Mucosa of rectum (tissue), 2 donors: ENCODE data around the gene AKTIP.
A peak's percentile ranks its signal among the peaks of the same experiment; 100 is the strongest.
"Not testable (repeated sequence)": the region's sequence is repeated elsewhere in the genome, so short reads cannot be mapped to it uniquely, and the experiment has no call there.

ENCODE experiments used
- H3K27ac ChIP-seq, 2 donors: one replicate each; pipeline ENCODE4 v1.7.0; 2013; ENCODE audit warnings: inconsistent platforms in 2 of 2, low read depth in 2 of 2, low read length in 2 of 2
- H3K27me3 ChIP-seq, 2 donors: one replicate each; pipeline ENCODE4 v1.7.0; 2013; ENCODE audit warnings: low read length in 2 of 2; ENCODE audit not compliant: control insufficient read depth in 2 of 2, insufficient read depth in 2 of 2
- H3K36me3 ChIP-seq, 2 donors: one replicate each; pipeline ENCODE4 v1.7.0; 2013; ENCODE audit warnings: low read length in 2 of 2; ENCODE audit not compliant: control insufficient read depth in 2 of 2, insufficient read depth in 2 of 2
- H3K4me1 ChIP-seq, 2 donors: one replicate each; pipeline ENCODE4 v1.7.0; 2013; ENCODE audit warnings: low read length in 2 of 2, mild to moderate bottlenecking in 1 of 2; ENCODE audit not compliant: control insufficient read depth in 2 of 2, insufficient read depth in 2 of 2
- H3K4me3 ChIP-seq, 2 donors: one replicate each; pipeline ENCODE4 v1.7.0; 2013; ENCODE audit warnings: low read length in 2 of 2
- H3K9ac ChIP-seq, 2 donors: one replicate each; pipeline ENCODE4 v1.7.0; 2013; ENCODE audit warnings: low read length in 2 of 2, low read depth in 1 of 2, mild to moderate bottlenecking in 1 of 2
- H3K9me3 ChIP-seq, 2 donors: one replicate each; pipeline ENCODE4 v1.7.0; 2013; ENCODE audit warnings: low read length in 2 of 2; ENCODE audit not compliant: control insufficient read depth in 2 of 2
- donor health status: healthy.
- donor health status: Normal muscosa, but diverticular disease.

Gene AKTIP

DNA sequence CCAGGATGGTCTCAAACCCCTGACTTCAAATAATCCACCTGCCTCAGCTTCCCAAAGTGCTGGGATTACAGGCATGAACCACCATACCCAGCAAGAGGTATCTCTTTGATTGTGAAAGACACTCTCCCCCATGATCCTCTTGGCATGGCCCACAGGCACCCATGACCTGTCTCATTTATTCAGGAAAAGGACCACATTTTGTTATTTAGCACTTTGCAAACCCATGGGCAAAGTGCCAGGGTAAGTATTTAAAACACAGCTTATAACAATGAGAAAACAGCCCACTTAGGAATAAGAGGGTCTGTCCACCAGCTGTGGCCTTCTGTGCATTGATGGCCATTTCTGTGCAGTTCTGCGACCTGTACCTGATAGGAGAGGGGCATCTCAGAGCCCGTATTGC lies 12.8 kb upstream of the AKTIP start:
- no peak overlapping the region for H3K27ac ChIP-seq
- H3K4me3 ChIP-seq = no peak overlapping the region
- no peaks in the 10 kb centered on the region for H3K36me3 ChIP-seq
- no peaks in the 10 kb centered on the region for H3K27me3 ChIP-seq
- no peak overlapping the region for H3K9ac ChIP-seq
- no peaks in the 10 kb centered on the region for H3K9me3 ChIP-seq
- peaks cover 0 to 3% of the 10 kb centered on the region in 2 donors for H3K4me1 ChIP-seq

DNA sequence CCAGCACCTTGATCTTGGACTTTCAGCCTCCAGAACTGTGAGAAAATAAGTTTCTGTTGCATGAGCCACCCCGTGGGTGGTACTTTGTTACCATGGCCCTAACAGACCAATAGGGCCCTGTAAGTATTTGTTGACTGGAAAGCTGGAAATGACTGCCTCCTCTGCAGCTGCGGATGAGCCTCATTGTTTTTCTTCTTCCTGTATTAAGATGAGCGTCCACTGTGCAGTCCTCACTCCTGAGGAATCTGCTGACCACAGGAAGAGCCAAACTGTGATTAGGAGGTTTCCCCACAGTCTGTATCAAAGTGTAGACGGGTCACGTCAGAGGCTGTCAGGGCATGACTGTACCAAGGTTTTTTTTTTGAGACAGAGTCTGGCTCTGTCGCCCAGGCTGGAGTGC lies 12.2 kb upstream of the AKTIP start:
- Histone ChIP-seq H3K4me3 (no peak overlapping the region), H3K4me1 (peaks cover 0 to 4% of the 10 kb centered on the region in 2 donors), H3K9ac (no peak overlapping the region), H3K27ac (no peak overlapping the region), H3K9me3 (no peaks in the 10 kb centered on the region), H3K27me3 (no peaks in the 10 kb centered on the region), H3K36me3 (no peaks in the 10 kb centered on the region)

DNA sequence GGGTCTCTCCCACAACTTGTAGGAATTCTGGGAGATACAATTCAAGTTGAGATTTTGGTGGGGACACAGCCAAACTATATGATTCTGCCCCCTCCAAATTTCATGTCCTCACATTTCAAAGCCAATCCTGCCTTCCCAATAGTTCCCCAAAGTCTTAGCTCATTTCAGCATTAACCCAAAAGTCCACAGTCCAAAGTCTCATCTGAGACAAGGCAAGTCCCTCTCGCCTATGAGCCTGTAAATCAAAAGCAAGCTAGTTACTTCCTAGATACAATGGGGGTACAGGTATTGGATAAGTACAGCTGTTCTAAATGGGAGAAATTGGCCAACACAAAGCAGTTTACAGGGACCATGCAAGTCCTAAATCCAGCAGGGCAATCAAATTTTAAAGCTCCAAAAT lies 9.8 kb upstream of the AKTIP start:
- not testable (repeated sequence) for H3K4me1 ChIP-seq, H3K27ac ChIP-seq, H3K4me3 ChIP-seq, H3K36me3 ChIP-seq, H3K9me3 ChIP-seq, H3K27me3 ChIP-seq, H3K9ac ChIP-seq

DNA sequence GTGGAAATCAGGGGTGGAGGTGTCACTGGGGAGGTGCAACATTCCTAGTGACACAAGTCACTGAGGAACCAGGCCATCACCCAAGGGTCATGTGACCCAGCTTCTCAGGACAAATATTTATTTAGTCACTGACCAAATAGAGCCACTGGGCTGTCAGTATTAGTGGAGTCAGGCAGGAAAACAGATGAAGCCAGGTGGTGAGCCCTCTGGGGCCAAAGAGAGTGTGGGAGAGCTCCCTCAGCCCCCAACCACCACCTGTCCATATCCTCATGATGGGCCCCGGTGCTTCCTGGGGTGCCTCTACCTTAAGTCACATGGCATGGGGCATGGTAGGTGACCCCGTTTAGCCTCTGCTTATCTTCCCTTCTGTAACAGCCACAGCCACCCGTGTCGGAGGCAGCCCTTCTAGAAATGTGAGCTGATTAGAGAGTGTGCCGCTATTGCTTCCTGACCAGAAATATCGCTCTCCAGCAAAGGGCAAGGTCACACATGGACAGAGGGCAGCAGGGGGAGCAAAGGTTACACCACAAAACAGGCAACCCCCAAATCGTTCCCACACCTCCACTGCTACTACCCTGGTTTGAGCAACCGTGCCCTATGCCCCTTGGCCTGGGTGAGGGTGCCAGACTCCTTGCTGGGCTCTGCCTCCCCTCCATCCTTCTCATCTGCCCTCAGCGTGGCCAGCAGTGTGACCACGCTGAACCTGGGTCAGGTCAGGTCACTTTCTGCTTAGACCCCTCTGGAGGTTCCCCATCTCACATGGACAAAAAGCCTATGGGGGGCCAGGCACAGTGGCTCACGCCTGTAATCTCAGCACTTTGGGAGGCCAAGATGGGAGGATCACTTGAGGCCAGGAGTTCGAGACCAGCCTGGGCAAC lies 8.6 kb upstream of the AKTIP start:
- H3K9ac ChIP-seq = peak overlapping the region in 1 of 2 donors; percentile 34
- H3K4me1 ChIP-seq = peaks cover 0 to 5% of the 10 kb centered on the region in 2 donors
- no peak overlapping the region for H3K27ac ChIP-seq
- H3K4me3 ChIP-seq = no peak overlapping the region
- H3K36me3 ChIP-seq = no peaks in the 10 kb centered on the region
- H3K27me3 ChIP-seq = no peaks in the 10 kb centered on the region
- no peaks in the 10 kb centered on the region for H3K9me3 ChIP-seq

DNA sequence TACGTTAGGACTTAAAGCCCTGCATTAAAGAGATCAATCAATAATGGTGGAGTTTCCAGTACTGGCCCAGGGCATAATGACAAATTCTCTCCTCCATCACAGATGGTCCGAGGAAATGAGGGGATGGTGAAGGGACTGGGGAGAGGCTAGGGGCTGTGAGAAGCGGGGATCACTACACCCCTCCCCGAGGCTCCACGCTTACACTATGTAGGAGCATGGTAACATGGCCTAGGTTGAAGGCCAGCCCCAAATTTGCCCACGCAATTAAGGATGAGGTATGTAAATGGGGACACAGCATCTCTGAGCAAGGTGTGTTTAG lies 8.0 kb upstream of the AKTIP start:
- no peak overlapping the region for H3K4me3 ChIP-seq
- H3K27me3 ChIP-seq = no peaks in the 10 kb centered on the region
- peak overlapping the region in 1 of 2 donors; percentile 34 for H3K9ac ChIP-seq
- no peaks in the 10 kb centered on the region for H3K9me3 ChIP-seq
- peaks cover 0 to 5% of the 10 kb centered on the region in 2 donors for H3K4me1 ChIP-seq
- H3K36me3 ChIP-seq = no peaks in the 10 kb centered on the region
- no peak overlapping the region for H3K27ac ChIP-seq

DNA sequence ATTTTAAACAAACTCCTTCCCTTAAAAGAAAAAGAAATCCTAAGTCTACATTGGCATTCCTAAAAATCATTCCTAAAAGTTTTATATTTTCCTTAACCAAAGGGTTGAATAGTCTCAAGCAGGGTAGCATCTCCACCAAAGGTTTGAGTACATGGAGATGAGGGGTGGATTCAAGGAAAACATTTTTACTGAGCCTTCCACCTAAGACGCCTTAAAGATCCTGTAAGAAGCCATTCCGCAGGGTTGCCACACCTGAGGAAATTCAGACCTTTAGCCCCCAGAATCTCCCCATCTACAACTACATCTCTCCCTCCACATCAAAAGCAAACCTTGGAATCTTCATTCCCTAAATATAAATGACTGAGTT lies 7.7 kb upstream of the AKTIP start:
- no peak overlapping the region for H3K27ac ChIP-seq
- no peaks in the 10 kb centered on the region for H3K27me3 ChIP-seq
- no peak overlapping the region for H3K4me3 ChIP-seq
- H3K4me1 ChIP-seq = peaks cover 0 to 5% of the 10 kb centered on the region in 2 donors
- no peaks in the 10 kb centered on the region for H3K9me3 ChIP-seq
- H3K9ac ChIP-seq = no peak overlapping the region
- no peaks in the 10 kb centered on the region for H3K36me3 ChIP-seq

DNA sequence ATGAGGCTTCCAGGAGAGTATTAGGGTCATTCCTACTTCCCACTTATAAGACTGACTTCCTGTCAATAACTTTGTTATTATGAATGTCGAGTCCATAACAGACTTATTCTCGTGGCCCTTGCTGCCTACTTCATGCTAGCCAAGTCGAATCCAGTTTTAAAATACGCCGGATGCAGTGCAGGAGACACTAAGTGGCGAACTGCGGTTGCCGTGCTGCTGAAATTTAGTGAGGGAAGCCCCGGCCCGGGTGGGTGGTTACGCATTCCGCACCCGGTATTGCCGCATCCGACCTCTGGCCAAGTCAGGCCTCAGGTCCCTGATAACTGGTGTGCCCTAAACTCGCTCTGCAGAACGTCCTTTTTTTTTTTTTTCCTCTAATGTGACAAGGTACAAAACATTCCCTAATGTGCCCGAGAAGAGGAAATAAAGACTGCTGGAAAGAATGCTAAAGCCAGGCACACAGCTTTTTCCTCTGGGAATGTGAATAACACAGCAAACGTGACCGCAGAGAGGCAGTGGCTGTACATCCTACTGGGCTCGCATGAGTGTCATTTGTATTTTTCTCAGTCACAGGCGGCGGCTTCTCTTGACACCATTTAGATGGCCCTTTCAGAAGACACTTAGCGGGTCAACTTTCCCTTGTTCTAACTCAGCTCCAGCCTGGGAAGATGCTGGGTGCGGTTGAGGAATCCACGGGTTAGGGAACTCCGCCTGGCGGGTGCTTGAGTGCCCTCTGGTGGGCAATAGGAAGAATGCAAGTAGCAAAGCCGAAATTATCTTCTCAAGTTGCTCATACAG lies 7.1 kb upstream of the AKTIP start:
- peak overlapping the region in 1 of 2 donors; percentile 20 for H3K4me3 ChIP-seq

DNA sequence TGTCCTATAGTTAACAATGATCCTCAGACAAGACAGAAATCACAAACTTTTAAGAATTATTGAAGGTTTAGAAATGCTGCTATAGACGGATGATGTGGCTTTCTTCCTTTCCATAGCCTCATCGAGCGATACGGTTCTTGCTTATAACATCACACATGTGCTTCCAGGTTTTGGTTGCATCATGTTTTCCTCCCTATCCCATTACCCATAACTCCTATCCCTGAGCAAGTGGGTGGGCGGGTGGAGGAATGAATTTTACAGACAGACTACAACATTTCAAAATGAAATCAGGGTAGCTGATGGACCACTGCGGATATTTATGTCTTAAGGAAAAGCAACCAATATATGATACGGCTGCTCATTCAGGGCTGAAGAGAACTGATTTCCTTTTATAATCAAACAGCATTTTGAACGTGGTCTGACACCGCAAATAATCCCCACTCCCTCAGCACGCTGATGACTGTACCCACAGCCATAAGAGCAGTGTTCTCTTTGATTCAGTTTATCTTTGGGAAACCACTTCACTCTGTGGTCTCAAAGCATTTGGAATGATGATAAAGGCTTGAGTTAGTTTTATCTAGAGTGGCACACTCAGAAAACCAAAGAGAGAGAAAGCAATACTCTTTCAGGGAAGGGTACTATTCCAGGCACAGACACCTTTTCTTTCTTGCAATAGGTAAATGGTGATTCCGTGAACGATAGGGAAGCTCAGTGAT lies 4.6 kb upstream of the AKTIP start:
- H3K27me3 ChIP-seq = no peaks in the 10 kb centered on the region
- H3K4me3 ChIP-seq = no peak overlapping the region
- H3K27ac ChIP-seq = no peak overlapping the region
- H3K36me3 ChIP-seq = no peaks in the 10 kb centered on the region
- peaks cover 7 to 14% of the 10 kb centered on the region in 2 donors for H3K4me1 ChIP-seq
- H3K9me3 ChIP-seq = no peaks in the 10 kb centered on the region
- H3K9ac ChIP-seq = no peak overlapping the region

More for the DNA sequence above, 7.1 kb upstream of the AKTIP start:
- no peaks in the 10 kb centered on the region for H3K9me3 ChIP-seq
- no peaks in the 10 kb centered on the region for H3K27me3 ChIP-seq
- peaks cover 0 to 5% of the 10 kb centered on the region in 2 donors for H3K4me1 ChIP-seq
- no peak overlapping the region for H3K9ac ChIP-seq
- H3K36me3 ChIP-seq = no peaks in the 10 kb centered on the region
- H3K27ac ChIP-seq = no peak overlapping the region

DNA sequence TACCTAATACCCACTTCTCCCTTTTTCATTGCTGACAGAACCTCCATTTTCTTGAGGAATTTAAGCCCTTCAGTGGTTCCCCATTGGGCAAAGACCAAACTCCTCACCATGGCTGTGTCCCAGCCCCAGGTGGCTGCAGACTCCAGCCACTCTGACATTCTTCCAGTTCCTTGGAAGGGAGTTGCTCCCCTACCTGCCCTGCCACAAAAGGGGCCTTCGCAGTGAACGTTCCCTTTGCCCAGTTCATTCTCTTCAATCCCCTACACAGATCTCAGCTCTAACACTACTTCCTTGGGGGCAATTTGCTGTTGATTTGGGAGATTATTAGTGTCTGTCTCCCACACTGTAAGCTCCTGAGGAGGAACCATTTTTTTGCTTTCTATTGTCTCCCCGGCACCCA lies 3.2 kb upstream of the AKTIP start:
- H3K36me3 ChIP-seq = no peaks in the 10 kb centered on the region
- H3K27ac ChIP-seq = no peak overlapping the region
- peaks cover 18 to 21% of the 10 kb centered on the region in 2 donors for H3K4me1 ChIP-seq
- no peaks in the 10 kb centered on the region for H3K9me3 ChIP-seq
- H3K27me3 ChIP-seq = no peaks in the 10 kb centered on the region
- H3K9ac ChIP-seq = no peak overlapping the region
- no peak overlapping the region for H3K4me3 ChIP-seq

DNA sequence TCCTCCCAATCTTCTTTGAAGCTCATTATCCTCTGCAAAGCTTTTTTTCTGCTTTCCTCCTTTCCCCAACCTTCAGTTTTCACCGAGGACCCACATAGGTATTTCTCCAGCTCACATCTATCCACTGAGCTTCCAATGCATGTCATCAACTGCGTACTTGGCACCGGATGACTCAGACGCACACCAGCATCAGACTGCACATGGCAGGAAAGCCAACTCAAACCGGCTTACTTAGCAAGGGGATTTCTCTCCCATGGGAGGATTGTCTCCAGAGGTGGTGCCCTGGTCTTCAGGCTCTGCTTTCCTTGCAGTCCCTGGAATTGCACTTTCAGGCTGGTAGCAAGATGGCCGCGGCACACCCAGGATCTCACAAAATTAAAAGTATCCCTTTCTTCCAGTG lies 1.7 kb upstream of the AKTIP start:
- Histone ChIP-seq H3K9me3 (no peaks in the 10 kb centered on the region), H3K4me3 (peak overlapping the region in 1 of 2 donors; percentile 79), H3K27me3 (no peaks in the 10 kb centered on the region), H3K9ac (peak overlapping the region in 1 of 2 donors; percentile 90), H3K36me3 (no peaks in the 10 kb centered on the region), H3K27ac (peak overlapping the region; percentile 98 to 99), H3K4me1 (peaks cover 21 to 25% of the 10 kb centered on the region in 2 donors)
